Measurements from ENCODE around the gene REEP5.
"Not testable (repeated sequence)": the region's sequence is repeated elsewhere in the genome, so short reads cannot be mapped to it uniquely, and the experiment has no call there.

Gene REEP5

DNA sequence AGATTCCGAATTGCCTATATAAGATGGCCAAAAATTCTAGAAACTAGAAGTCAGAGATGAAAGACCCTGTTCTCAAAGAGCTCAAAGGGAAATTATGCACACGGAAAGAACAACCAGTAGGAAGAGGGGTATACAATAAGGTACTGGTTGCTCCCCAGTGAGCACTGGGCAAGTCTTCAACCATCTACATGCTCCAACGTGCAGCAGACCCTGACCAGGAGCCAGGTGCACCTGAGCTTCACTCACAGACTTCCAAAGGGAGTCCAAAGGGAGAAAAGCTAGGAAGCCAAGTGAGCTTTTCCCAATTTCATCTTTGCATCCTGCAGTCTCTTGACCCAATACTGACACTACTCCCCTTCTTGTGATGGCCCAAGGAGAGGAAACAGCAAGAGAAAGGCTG lies 3.9 kb downstream of the REEP5 start:
- ATAC-seq (no peak), DNase-seq (no peak)
- Mint-ChIP-seq H3K27ac (no peak overlapping the region), H3K4me3 (no peak overlapping the region), H3K4me1 (peaks cover 59% of the 10 kb centered on the region), H3K27me3 (no peaks in the 10 kb centered on the region), H3K9me3 (peaks cover 0 to 3% of the 10 kb centered on the region in 2 donors)

DNA sequence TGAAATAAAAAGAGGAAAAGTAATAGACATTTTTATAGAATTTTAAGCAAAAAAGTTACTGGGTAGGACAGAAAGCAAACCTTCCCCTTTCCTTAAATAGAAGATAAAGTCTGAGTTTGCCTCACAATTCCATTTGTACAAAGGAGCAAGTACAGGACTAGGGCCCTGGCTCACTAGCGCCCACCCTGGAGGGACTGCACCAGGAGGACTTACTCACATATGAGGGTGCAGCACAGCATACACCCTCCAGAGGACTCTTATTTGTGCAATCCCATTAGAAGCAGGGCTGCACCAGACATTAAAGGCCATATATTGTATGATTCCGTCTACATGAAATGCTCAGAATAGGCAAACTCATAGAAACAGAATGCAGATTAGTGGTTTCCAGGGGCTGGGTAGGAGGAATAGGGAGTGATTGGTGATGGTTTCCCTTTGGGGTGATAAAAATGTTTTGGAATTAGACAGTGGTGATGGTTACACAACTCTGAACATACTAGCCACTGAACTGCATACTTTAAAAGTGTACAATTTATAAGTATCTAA lies 4.5 kb downstream of the REEP5 start:
- Mint-ChIP-seq H3K9me3 (peaks cover 0 to 7% of the 10 kb centered on the region in 2 donors), H3K4me3 (no peak overlapping the region), H3K27me3 (no peaks in the 10 kb centered on the region), H3K4me1 (peaks cover 57% of the 10 kb centered on the region), H3K27ac (no peak overlapping the region)
- DNase-seq (peak in 1 of 2 donors; percentile 19), ATAC-seq (no peak)

DNA sequence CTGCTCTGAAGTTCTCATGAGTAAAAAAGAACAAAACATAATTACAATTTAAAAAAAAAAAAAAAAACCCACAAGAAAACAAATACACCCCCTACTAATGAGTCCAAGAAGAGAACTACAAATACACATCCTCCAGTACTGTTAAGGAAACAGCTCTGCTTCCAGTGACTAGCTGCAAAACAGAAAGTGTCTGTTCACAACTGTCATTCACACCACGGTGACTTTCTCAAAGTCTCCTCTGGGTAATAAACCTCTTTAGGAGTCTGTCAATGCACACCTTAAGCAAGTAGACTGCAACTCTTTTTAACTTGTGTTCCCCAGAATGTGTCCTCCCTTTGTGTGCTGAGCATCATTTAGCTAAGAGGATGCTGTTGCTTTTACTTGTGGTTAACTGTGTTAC lies 6.2 kb downstream of the REEP5 start:
- DNase-seq (no peak), ATAC-seq (peak; percentile 63)
- Mint-ChIP-seq H3K27ac (no peak overlapping the region), H3K27me3 (no peaks in the 10 kb centered on the region), H3K4me1 (peaks cover 50% of the 10 kb centered on the region), H3K4me3 (no peak overlapping the region), H3K9me3 (peaks cover 0 to 7% of the 10 kb centered on the region in 2 donors)

DNA sequence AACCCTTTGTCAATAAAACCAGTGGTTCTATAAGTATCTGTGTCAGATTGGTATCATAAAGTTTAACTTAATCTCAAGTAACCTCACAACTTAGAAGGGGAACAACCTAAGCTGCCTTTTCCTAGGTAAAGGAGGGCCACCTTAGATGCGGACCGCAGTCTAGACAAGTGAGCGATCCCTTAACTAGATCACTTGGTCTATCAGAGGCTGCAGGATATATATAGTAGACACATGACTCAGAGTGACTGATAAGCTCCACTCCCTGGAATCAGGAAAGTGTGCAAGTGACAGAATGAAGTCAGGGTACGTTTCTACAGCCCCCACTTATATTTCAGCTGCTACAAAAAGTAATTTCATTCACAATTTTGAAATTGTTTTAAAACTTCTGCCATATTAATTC lies 7.4 kb downstream of the REEP5 start:
- Mint-ChIP-seq H3K27ac (no peak overlapping the region), H3K27me3 (no peaks in the 10 kb centered on the region), H3K4me3 (no peak overlapping the region), H3K9me3 (peaks cover 0 to 7% of the 10 kb centered on the region in 2 donors), H3K4me1 (peaks cover 46% of the 10 kb centered on the region)
- DNase-seq = no peak
- no peak for ATAC-seq

DNA sequence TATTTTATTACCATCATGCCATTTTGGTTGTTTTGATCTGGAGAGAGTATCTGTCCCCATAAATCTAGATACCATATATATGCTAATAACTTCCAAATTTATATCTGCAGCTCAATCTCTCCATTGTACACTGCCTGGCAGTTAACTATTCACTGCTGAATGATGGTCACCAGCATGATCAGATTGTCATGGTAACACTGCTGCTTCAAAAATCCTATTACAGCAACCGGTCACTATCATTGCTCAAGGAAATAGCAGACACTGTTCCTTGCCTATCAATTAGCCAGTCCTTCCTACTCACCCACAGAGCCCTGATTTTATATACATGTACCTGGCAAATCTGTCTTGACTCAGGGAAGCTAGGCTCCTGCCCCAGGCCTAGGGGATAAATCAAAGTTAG lies 11.5 kb downstream of the REEP5 start:
- Mint-ChIP-seq H3K4me1 (peaks cover 9% of the 10 kb centered on the region), H3K27me3 (no peaks in the 10 kb centered on the region), H3K27ac (no peak overlapping the region), H3K4me3 (no peak overlapping the region), H3K9me3 (peaks cover 0 to 7% of the 10 kb centered on the region in 2 donors)
- ATAC-seq = no peak
- no peak for DNase-seq

DNA sequence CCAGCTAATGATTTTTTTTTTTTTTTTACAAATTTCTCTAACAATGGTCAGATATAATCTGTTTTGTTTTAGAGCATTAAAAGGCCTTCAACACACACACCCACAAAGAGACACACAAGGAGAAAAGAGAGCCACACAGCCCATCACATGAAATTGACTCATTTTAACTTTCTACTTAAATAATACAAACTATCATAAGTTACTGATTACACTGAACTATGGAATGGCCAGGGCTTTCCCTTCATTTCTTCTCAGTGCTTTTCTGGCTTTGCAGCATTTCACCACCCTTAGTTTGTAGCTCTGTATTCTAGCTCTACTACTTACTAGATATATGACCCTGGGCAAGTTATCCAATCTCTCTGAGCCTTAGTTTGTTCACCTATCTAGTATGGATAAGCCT lies 13.2 kb downstream of the REEP5 start:
- DNase-seq (no peak), ATAC-seq (no peak)
- peaks cover 8% of the 10 kb centered on the region for H3K4me1 Mint-ChIP-seq
- H3K27ac Mint-ChIP-seq = peak overlapping the region in 1 of 2 donors; percentile 46
- no peaks in the 10 kb centered on the region for H3K27me3 Mint-ChIP-seq
- no peak overlapping the region for H3K4me3 Mint-ChIP-seq
- peaks cover 0 to 7% of the 10 kb centered on the region in 2 donors for H3K9me3 Mint-ChIP-seq

DNA sequence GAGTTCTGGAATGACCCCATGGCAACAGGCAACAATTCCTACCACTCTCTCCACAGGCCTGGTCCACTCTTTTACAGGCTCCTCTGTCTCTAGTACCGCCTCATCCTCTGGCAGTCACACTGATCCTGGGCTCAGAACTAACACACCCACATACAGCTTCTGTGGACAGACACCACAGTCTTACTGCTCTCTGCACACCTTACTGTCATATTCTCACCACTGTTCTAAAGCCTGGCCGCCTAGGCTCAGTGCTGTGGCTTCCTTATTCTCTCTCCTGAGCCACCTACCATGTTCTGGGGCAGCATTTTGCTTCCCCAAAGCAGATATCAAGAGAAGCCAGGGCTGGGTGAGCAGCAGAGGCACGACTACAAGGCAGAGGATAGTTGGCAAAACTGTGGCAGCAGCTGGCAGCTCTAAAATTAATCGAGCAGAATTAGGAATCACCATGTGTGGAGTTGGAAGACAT lies 14.8 kb downstream of the REEP5 start:
- no peaks in the 10 kb centered on the region for H3K27me3 Mint-ChIP-seq
- peak; percentile 37 for ATAC-seq
- no peaks in the 10 kb centered on the region for H3K4me1 Mint-ChIP-seq
- no peaks in the 10 kb centered on the region for H3K9me3 Mint-ChIP-seq
- no peak overlapping the region for H3K4me3 Mint-ChIP-seq
- H3K27ac Mint-ChIP-seq = no peak overlapping the region
- DNase-seq = no peak

DNA sequence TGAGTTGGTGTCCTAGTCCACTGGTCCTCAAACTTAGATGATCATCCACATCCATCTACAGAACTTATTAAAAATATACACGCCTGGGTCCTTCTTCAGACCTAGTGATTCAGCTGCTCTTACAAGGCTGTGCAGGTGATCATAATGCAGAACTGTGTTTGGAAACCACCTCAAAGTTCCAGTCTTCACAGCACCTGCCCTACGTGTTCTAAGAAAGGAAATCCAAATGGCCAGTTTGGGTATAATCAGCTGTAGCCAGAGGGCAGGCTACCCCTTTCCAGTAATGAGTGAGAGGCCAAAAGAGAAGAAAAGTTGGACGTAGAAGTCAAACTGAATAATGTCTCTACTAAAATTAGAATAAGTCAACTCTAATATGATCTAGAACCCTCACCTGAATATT lies 15.4 kb downstream of the REEP5 start:
- H3K27ac Mint-ChIP-seq = no peak overlapping the region
- no peak for DNase-seq
- H3K4me3 Mint-ChIP-seq = no peak overlapping the region
- no peaks in the 10 kb centered on the region for H3K9me3 Mint-ChIP-seq
- H3K4me1 Mint-ChIP-seq = no peaks in the 10 kb centered on the region
- no peaks in the 10 kb centered on the region for H3K27me3 Mint-ChIP-seq
- ATAC-seq = no peak

DNA sequence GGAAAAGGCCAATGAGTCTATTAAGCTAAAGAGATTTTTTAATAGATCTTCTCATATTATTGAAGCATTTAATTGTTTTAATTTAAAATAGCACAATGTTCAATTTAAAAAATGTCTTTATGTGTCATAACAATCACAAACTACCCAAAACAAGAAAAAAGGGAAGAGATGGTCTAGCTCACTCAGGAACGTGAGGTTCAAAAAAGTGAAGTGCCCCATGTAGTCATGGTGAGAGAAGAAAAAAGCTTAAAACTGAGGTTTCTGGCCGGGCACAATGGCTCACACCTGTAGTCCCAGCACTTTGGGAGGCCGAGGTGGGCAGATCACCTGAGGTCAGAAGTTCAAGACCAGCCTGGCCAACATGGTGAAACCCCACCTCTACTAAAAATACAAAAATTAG lies 17.0 kb downstream of the REEP5 start:
- H3K4me3 Mint-ChIP-seq, H3K27me3 Mint-ChIP-seq, H3K27ac Mint-ChIP-seq, ATAC-seq, H3K4me1 Mint-ChIP-seq, DNase-seq, H3K9me3 Mint-ChIP-seq: not testable (repeated sequence)

DNA sequence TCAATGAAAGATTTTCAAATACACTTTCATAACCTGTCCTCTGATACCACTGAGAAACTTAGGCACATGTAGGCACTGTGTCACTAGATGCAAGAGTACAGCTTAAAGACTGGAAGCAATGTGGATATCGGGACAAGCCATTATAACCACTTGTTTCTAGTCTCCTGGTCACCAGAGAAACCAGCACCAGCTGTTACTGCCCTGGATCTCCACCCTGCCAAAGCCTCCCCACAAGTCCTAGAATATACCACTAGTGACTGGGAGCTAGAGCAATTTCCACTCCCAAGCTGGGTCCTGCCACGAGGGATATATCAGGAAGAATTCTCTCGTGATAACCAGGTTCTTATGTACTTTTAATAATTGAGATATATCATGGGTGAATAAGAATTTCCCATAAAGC lies 19.5 kb downstream of the REEP5 start:
- no peaks in the 10 kb centered on the region for H3K9me3 Mint-ChIP-seq
- H3K4me1 Mint-ChIP-seq = no peaks in the 10 kb centered on the region
- ATAC-seq (no peak), DNase-seq (no peak)
- H3K4me3 Mint-ChIP-seq = no peak overlapping the region
- peak overlapping the region in 1 of 2 donors; percentile 33 for H3K27ac Mint-ChIP-seq
- H3K27me3 Mint-ChIP-seq = no peaks in the 10 kb centered on the region

DNA sequence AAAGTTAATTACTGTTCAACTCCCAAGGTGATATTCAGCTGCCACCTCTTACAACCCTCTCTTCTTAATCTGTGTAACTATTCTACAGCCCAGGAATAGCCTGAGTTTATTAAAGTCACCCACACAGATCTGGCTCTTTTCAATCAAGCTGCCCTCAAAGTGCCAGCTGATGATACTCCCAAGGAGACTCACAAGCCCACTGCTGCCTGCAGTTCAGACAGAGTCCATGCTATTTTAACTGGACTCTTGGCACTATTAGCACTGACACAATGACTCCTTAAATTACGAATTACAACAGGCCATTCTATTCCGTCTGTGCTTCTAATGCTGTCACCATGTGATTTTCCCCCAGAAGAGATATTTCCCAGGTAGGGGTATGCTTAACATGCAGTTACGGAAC lies 26.3 kb downstream of the REEP5 start:
- no peaks in the 10 kb centered on the region for H3K4me1 Mint-ChIP-seq
- DNase-seq (no peak), ATAC-seq (no peak)
- H3K27ac Mint-ChIP-seq = no peak overlapping the region
- no peaks in the 10 kb centered on the region for H3K27me3 Mint-ChIP-seq
- H3K9me3 Mint-ChIP-seq = no peaks in the 10 kb centered on the region
- no peak overlapping the region for H3K4me3 Mint-ChIP-seq

DNA sequence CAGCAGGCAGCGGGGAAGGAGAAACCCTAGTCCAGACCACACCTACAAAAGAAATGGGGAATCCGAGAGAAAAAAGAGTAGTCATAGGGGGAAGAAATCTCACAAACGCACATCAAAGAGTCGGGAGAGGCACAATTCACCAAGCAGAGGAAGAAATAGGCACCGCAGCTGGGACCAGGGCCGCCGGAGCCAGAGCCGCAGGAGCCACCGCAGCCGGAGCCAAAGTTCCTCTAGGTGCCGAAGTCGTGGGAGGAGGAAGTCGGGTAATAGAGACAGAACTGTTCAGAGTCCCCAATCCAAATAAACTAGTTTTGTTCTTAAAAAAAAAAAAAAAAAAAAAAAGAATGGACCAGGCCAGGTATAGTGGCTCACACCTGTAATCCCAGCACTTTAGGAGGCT lies 29.3 kb downstream of the REEP5 start:
- Mint-ChIP-seq H3K9me3 (peaks cover 4 to 6% of the 10 kb centered on the region in 2 donors), H3K4me1 (peaks cover 6% of the 10 kb centered on the region), H3K27ac (no peak overlapping the region), H3K4me3 (no peak overlapping the region), H3K27me3 (no peaks in the 10 kb centered on the region)
- no peak for ATAC-seq
- DNase-seq = no peak

DNA sequence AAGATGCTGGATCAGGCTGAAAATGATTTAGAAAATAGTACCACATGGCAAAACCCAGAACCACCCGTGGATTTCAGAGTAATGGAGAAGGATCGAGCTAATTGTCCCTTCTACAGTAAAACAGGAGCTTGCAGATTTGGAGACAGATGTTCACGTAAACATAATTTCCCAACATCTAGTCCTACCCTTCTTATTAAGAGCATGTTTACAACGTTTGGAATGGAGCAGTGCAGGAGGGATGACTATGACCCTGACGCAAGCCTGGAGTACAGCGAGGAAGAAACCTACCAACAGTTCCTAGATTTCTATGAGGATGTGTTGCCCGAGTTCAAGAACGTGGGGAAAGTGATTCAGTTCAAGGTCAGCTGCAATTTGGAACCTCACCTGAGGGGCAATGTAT lies 30.0 kb downstream of the REEP5 start:
- H3K27ac Mint-ChIP-seq, H3K9me3 Mint-ChIP-seq, DNase-seq, ATAC-seq, H3K27me3 Mint-ChIP-seq, H3K4me1 Mint-ChIP-seq, H3K4me3 Mint-ChIP-seq: not testable (repeated sequence)

DNA sequence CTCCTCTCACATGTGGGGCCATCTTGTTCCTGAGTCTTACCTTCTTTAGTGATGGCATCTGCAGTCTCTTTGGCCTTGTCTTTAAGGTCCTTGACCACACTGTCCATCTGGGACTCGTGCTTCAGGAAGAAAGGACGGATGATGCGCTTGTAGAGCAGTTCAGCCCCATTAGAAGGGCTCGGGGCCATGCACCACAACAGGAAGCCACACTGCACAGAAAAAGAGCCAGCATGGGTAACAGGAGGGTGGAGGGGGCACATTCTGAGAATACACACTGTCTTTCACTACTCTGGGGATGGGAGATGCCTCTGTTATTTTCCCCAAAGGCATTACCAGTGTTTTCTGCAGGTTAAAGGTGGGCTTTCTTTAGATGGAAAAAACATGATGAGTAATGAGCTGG lies 35.1 kb downstream of the REEP5 start:
- no peak for DNase-seq
- H3K27ac Mint-ChIP-seq = no peak overlapping the region
- peak; percentile 76 for ATAC-seq
- peaks cover 13% of the 10 kb centered on the region for H3K4me1 Mint-ChIP-seq
- H3K4me3 Mint-ChIP-seq = peak overlapping the region; percentile 9 to 16
- H3K9me3 Mint-ChIP-seq = peaks cover 4 to 6% of the 10 kb centered on the region in 2 donors
- H3K27me3 Mint-ChIP-seq = no peaks in the 10 kb centered on the region

DNA sequence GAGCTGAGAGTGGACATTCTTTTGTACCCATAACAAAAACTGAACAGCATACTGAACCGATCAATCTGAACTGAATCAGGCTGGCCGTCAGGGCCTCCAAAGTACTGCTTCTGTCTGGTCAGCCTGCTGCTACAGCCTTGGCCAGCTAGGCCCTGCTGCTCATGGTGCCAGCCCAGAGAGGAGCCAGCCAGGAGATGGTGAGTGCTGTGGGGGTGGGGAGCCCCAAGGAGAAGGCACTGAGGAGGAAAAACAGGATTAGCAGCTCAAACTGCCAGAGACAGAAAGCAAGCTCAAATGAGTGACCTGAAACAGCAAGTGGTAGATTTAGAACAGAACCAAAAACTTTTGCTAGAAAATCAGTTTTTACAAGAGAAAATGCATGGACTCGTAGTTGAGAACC lies 37.0 kb downstream of the REEP5 start:
- no peak for DNase-seq
- H3K4me3 Mint-ChIP-seq = no peak overlapping the region
- ATAC-seq = no peak
- H3K9me3 Mint-ChIP-seq = peaks cover 4 to 6% of the 10 kb centered on the region in 2 donors
- no peaks in the 10 kb centered on the region for H3K27me3 Mint-ChIP-seq
- no peak overlapping the region for H3K27ac Mint-ChIP-seq
- peaks cover 13% of the 10 kb centered on the region for H3K4me1 Mint-ChIP-seq

DNA sequence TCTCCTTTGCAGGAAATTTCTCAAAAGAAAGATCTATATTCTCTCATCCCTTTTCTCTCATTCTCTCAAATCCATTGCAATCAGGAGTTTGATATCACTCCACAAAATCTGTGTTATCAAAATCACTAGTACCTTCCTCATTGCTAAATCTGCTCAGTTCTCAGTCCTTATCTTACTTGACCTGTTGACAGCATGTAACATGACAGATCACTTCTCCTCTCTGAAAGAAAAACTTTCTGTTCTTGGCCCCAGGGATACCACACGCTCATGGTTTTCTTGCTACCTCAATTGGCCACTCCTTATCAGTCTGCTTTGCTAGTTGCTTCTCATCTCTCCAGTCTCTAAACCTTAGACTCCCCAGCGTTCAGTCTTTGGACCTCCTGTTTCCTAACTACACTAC lies 38.8 kb downstream of the REEP5 start:
- Mint-ChIP-seq H3K4me1 (peaks cover 21% of the 10 kb centered on the region), H3K27ac (no peak overlapping the region), H3K27me3 (no peaks in the 10 kb centered on the region), H3K9me3 (no peaks in the 10 kb centered on the region), H3K4me3 (no peak overlapping the region)
- ATAC-seq = no peak
- DNase-seq = no peak

DNA sequence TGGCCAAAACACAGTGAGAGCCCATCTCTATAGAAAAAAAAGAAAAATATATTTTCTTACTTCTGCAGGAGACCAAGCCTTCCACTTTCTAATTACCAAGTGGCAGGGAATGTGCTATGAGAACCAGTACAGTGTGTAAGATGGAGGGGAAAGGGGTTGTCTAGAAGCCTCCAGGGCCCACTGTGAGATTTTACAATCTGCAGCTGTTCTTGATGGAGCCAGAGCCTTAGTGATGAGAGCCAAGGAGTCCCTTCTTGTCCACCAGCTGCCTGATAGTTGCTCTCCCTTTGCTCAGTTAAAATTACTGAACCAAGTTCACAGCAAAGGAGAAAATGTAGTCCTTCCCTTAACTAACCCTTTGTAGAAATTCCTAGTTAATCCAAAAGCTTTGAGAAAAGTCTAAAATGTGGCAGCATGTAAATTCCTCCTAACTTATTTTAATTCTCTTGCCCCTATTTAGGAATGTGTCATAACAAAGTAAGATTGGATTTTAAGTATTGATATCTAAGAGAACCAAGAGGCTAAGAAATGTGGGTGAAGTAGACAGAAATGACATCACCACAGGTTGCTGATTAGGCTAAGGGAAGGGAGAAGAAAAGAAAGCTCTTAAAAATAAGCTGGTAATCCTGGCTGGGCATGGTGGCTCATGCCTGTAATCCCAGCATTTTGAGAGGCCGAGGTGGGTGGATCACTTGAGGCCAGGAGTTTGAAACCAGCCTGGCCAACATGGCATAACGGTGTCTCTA lies 41.6 kb downstream of the REEP5 start:
- no peaks in the 10 kb centered on the region for H3K9me3 Mint-ChIP-seq
- H3K4me1 Mint-ChIP-seq = peaks cover 26% of the 10 kb centered on the region
- H3K27me3 Mint-ChIP-seq = no peaks in the 10 kb centered on the region
- H3K4me3 Mint-ChIP-seq = no peak overlapping the region
- H3K27ac Mint-ChIP-seq = peak overlapping the region in 1 of 2 donors; percentile 82
- ATAC-seq (no peak), DNase-seq (no peak)

Measured in stimulated activated naive CD8-positive, alpha-beta T cell treated with anti-CD3 and anti-CD28 coated beads, Interleukin-15, amount 100 ng/mL, for 72 hours (primary cell).